Caco-2 (cell line): ENCODE data around the gene PLEKHD1. TPM values are rescaled to one million over a fixed set of nuclear protein-coding genes. Genes with fewer than 3 reads are reported as not detected.

ENCODE experiments used
- BruUV-seq: library from RNA; stranded (reverse); fragments of 400-500 nt; replicated peaks from 2 replicates; lab custom pipeline; 2021; lab: Mats Ljungman, UMichigan
- CTCF ChIA-PET: fragments of 300-600 bp; sonication (Branson Sonifier 250); formaldehyde crosslinking; loops from one replicate; lab custom pipeline; 2022; ENCODE audit warnings: antibody characterized with exemption; lab: Charles Lee
- POLR2A ChIA-PET: fragments of 300-600 bp; sonication (Branson Sonifier 250); formaldehyde crosslinking; loops from one replicate; lab custom pipeline; 2022; ENCODE audit warnings: antibody characterized with exemption; lab: Charles Lee
- DNase-seq, 2 experiments: peaks; one replicate each; pipeline versions ENCODE4 v3.0.0 to v3.0.0-alpha.2; 2020 to 2022
- H3K27me3 ChIP-seq: replicated peaks from 2 replicates; pipeline ENCODE4 v1.6.0; 2011; ENCODE audit warnings: low read length; ENCODE audit not compliant: control insufficient read depth, insufficient read depth
- H3K36me3 ChIP-seq: 2 replicates; pipeline ENCODE4 v1.5.1; 2011; ENCODE audit warnings: low read length; ENCODE audit not compliant: control insufficient read depth, insufficient read depth
- H3K4me1 ChIP-seq: fragments of 250-450 bp; sonication (Bioruptor Pico); 2 replicates; pipeline ENCODE4 v1.5.1; 2020; ENCODE audit warnings: mild to moderate bottlenecking
- H3K4me3 ChIP-seq: 2 replicates; pipeline ENCODE4 v1.5.1; 2011; ENCODE audit warnings: low read depth, mild to moderate bottlenecking, control low read depth, low read length
- H3K9me3 ChIP-seq: fragments of 250-450 bp; sonication (Bioruptor Pico); 2 replicates; pipeline ENCODE4 v1.5.1; 2020; ENCODE audit warnings: mild to moderate bottlenecking, moderate library complexity
- H3K27ac Mint-ChIP-seq: one replicate; pipeline ENCODE4 v1.8.0; 2022; ENCODE audit warnings: mixed read lengths; ENCODE audit not compliant: unreplicated experiment
- H3K27me3 Mint-ChIP-seq: one replicate; pipeline ENCODE4 v1.8.0; 2022; ENCODE audit warnings: mixed read lengths; ENCODE audit not compliant: insufficient read depth, unreplicated experiment
- H3K36me3 Mint-ChIP-seq: one replicate; pipeline ENCODE4 v1.8.0; 2022; ENCODE audit warnings: mild to moderate bottlenecking, mixed read lengths; ENCODE audit not compliant: insufficient read depth, unreplicated experiment
- H3K4me1 Mint-ChIP-seq: one replicate; pipeline ENCODE4 v1.8.0; 2022; ENCODE audit warnings: low read depth, mixed read lengths; ENCODE audit not compliant: unreplicated experiment
- H3K4me3 Mint-ChIP-seq: one replicate; pipeline ENCODE4 v1.8.0; 2022; ENCODE audit warnings: mild to moderate bottlenecking, moderate library complexity, mixed read lengths; ENCODE audit not compliant: unreplicated experiment
- H3K9me3 Mint-ChIP-seq: one replicate; pipeline ENCODE4 v1.8.0; 2022; ENCODE audit warnings: mixed read lengths; ENCODE audit not compliant: unreplicated experiment
- intact Hi-C: fragments of 100-400 bp; cut with micrococcal nuclease; formaldehyde crosslinking; loops from one replicate; pipeline ENCODE4 v1.10.0; 2022; ENCODE audit not compliant: unreplicated experiment
- total RNA-seq: library from RNA; stranded (reverse); gene quantifications from 2 replicates; pipeline ENCODE4 v1.2.3, GENCODE V29; 2022
- TF ChIP-seq, protein P1 (sequence below), 2 experiments: fragments of 200-600 bp in 1 of 2; IDR thresholded peaks; 1 replicate in 1 of 2; 2 replicates in 1 of 2; pipeline versions ENCODE4 v1.5.1 to v1.8.0; 2011 to 2022; ENCODE audit warnings: antibody characterized with exemption in 1 of 2, control low read depth in 1 of 2, inconsistent platforms in 1 of 2, low read depth in 1 of 2, low read length in 1 of 2, mild to moderate bottlenecking in 1 of 2, moderate library complexity in 1 of 2; ENCODE audit not compliant: insufficient read depth in 1 of 2, severe bottlenecking in 1 of 2, unreplicated experiment in 1 of 2

The PLEKHD1 gene
- total RNA-seq, 1 experiment from 2014 or later = 0.50 TPM

DNA sequence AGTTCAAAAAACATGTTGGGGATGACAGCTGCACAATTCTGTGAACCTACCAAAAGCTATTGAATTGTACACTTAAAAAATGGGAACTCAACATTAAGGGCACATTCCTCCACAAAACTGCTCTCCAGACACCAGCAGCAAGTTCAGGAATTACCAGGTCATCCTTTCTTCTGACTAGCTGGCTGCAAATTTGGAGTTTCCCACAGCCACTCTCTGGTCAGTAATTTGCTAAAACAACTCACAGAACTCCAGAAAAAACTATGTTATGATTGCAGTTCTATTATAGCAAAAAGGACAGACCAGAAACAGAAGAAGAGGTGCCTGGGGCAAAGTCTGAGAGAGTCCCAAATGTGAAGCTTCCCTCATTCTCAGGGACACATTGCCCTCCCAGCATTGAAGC is 20.1 kb upstream of the PLEKHD1 start:
- Mint-ChIP-seq H3K36me3 (peaks cover 14% of the 10 kb centered on the region), H3K27ac (no peak overlapping the region), H3K27me3 (no peaks in the 10 kb centered on the region), H3K4me1 (no peaks in the 10 kb centered on the region), H3K9me3 (no peaks in the 10 kb centered on the region), H3K4me3 (no peak overlapping the region)
- intact Hi-C loops = loop anchor here (5.0 kb wide), 2 partner anchors 67 to 202 kb away; partner anchors contain the start of genes ERH, GALNT16 and SLC39A9
- CTCF ChIA-PET = no interaction called here
- no peak for DNase-seq
- Histone ChIP-seq H3K27me3 (no peaks in the 10 kb centered on the region), H3K4me3 (no peak overlapping the region), H3K36me3 (0 out of 2 replicates have a peak, but pooled peaks cover 1% of the 10 kb centered on the region), H3K4me1 (no peaks in the 10 kb centered on the region), H3K9me3 (no peaks in the 10 kb centered on the region)
- POLR2A ChIA-PET = no interaction called here
- TF ChIP-seq, protein P1, sequence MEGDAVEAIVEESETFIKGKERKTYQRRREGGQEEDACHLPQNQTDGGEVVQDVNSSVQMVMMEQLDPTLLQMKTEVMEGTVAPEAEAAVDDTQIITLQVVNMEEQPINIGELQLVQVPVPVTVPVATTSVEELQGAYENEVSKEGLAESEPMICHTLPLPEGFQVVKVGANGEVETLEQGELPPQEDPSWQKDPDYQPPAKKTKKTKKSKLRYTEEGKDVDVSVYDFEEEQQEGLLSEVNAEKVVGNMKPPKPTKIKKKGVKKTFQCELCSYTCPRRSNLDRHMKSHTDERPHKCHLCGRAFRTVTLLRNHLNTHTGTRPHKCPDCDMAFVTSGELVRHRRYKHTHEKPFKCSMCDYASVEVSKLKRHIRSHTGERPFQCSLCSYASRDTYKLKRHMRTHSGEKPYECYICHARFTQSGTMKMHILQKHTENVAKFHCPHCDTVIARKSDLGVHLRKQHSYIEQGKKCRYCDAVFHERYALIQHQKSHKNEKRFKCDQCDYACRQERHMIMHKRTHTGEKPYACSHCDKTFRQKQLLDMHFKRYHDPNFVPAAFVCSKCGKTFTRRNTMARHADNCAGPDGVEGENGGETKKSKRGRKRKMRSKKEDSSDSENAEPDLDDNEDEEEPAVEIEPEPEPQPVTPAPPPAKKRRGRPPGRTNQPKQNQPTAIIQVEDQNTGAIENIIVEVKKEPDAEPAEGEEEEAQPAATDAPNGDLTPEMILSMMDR (IDR thresholded peaks at IDR 0.05; ENCODE audit: insufficient read depth in 1 of 2, low read depth in 1 of 2, low read length in 1 of 2, severe bottlenecking in 1 of 2, unreplicated experiment in 1 of 2) = no peak
- BruUV-seq = no TSS peak

DNA sequence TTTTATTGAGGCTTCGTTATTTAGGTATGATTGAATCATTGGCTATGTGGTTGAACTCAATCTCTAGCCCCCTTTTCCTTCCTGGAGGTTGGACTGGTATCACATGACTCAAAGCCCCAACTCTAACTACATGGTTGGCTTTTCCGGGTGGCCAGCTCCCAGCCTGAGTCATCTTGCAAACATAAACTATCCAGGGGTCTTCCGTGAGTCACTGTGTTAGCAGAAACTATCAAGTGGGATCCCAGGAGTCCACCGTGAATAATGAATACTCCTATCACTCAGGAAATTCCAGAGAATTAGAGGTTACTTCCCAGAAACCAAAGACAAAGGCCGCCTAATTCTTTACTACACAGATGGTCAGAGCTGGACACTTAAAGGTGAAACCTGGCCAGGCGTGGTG is 19.7 kb upstream of the PLEKHD1 start:
- no peaks in the 10 kb centered on the region for H3K9me3 ChIP-seq
- peaks cover 14% of the 10 kb centered on the region for H3K36me3 Mint-ChIP-seq
- no peak overlapping the region for H3K4me3 ChIP-seq
- H3K27ac Mint-ChIP-seq = no peak overlapping the region
- no peaks in the 10 kb centered on the region for H3K27me3 Mint-ChIP-seq
- no peaks in the 10 kb centered on the region for H3K27me3 ChIP-seq
- TF ChIP-seq, protein P1 (IDR thresholded peaks at IDR 0.05; ENCODE audit: insufficient read depth in 1 of 2, low read depth in 1 of 2, low read length in 1 of 2, severe bottlenecking in 1 of 2, unreplicated experiment in 1 of 2) = no peak
- ChIA-PET CTCF (no interaction called here), POLR2A (no interaction called here)
- no peaks in the 10 kb centered on the region for H3K4me1 ChIP-seq
- H3K9me3 Mint-ChIP-seq = no peaks in the 10 kb centered on the region
- intact Hi-C loops = loop anchor here (5.0 kb wide), 2 partner anchors 68 to 203 kb away; partner anchors contain the start of genes ERH, GALNT16 and SLC39A9
- DNase-seq = no peak
- H3K36me3 ChIP-seq = 0 out of 2 replicates have a peak, but pooled peaks cover 1% of the 10 kb centered on the region
- no TSS peak for BruUV-seq
- no peak overlapping the region for H3K4me3 Mint-ChIP-seq
- no peaks in the 10 kb centered on the region for H3K4me1 Mint-ChIP-seq

DNA sequence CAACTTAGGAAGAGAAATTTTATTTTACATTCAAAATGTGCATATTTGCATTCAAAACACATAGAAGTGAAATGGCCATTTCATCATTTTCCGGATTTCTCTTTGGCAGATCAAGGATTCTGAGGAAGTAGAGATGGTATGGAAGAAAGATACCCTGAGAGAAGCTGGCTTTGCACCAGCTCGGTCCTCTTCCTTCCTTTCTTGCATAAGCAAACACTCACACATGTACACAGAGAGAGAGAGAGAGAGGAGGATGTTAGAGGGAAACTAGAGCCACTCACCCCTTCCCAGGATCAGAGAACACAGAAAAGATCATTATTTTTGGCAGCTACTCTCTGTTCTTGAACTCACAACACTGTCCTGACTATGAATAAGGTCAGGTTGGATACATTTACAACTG is 15.6 kb upstream of the PLEKHD1 start:
- H3K27me3 ChIP-seq = no peaks in the 10 kb centered on the region
- POLR2A ChIA-PET = interaction anchor here (0.6 kb wide), 1 partner anchor 106 kb away, joined by 3 read pairs; no protein-coding TSS in a partner anchor
- intact Hi-C loops = no loop called here
- H3K4me1 Mint-ChIP-seq = no peaks in the 10 kb centered on the region
- no peaks in the 10 kb centered on the region for H3K36me3 ChIP-seq
- H3K27ac Mint-ChIP-seq = no peak overlapping the region
- H3K36me3 Mint-ChIP-seq = no peaks in the 10 kb centered on the region
- no peaks in the 10 kb centered on the region for H3K27me3 Mint-ChIP-seq
- H3K4me3 Mint-ChIP-seq = no peak overlapping the region
- no peak for DNase-seq
- no peaks in the 10 kb centered on the region for H3K9me3 ChIP-seq
- no peaks in the 10 kb centered on the region for H3K4me1 ChIP-seq
- no peaks in the 10 kb centered on the region for H3K9me3 Mint-ChIP-seq
- CTCF ChIA-PET = no interaction called here
- BruUV-seq = no TSS peak
- TF ChIP-seq, protein P1 (IDR thresholded peaks at IDR 0.05; ENCODE audit: insufficient read depth in 1 of 2, low read depth in 1 of 2, low read length in 1 of 2, severe bottlenecking in 1 of 2, unreplicated experiment in 1 of 2) = no peak
- no peak overlapping the region for H3K4me3 ChIP-seq
